WTC11 (cell line): ENCODE data around the gene KATNBL1. TPM values are rescaled to one million over a fixed set of nuclear protein-coding genes. Genes with fewer than 3 reads are reported as not detected.
A peak's percentile ranks its signal among the peaks of the same experiment; 100 is the strongest.

Experiments
- ATAC-seq: fragments of 200-7000 bp; cut with Tn5 transposase; 2 replicates; pipeline ENCODE4 v1.10.0; 2021; ENCODE audit warnings: mild to moderate bottlenecking, moderate library complexity
- CTCF ChIA-PET: fragments of 300-600 bp; sonication (Branson Sonifier 250); formaldehyde crosslinking; loops from one replicate; lab custom pipeline; 2021; ENCODE audit warnings: antibody characterized with exemption; lab: Charles Lee
- POLR2A ChIA-PET: fragments of 350-600 bp; sonication (Branson Sonifier 250); formaldehyde crosslinking; loops from one replicate; lab custom pipeline; 2021; ENCODE audit warnings: antibody characterized with exemption; lab: Charles Lee
- DNase-seq: peaks from one replicate; pipeline ENCODE4 v3.0.0; 2021; ENCODE audit warnings: low spot score
- H3K27ac Mint-ChIP-seq: 2 replicates; pipeline ENCODE4 v1.8.0; 2021; ENCODE audit warnings: mixed read lengths
- H3K27me3 Mint-ChIP-seq: 2 replicates; pipeline ENCODE4 v1.8.0; 2021; ENCODE audit warnings: low read depth, mild to moderate bottlenecking, moderate library complexity, mixed read lengths
- H3K36me3 Mint-ChIP-seq: 2 replicates; pipeline ENCODE4 v1.8.0; 2021; ENCODE audit warnings: mixed read lengths
- H3K4me1 Mint-ChIP-seq: 2 replicates; pipeline ENCODE4 v1.8.0; 2022; ENCODE audit warnings: mixed read lengths
- H3K4me3 Mint-ChIP-seq: 2 replicates; pipeline ENCODE4 v1.8.0; 2021; ENCODE audit warnings: mild to moderate bottlenecking, moderate library complexity, mixed read lengths
- H3K9me3 Mint-ChIP-seq: 2 replicates; pipeline ENCODE4 v1.8.0; 2021; ENCODE audit warnings: mixed read lengths
- CREB1 ChIP-seq: sonication (generic); formaldehyde crosslinking; IDR thresholded peaks from 2 replicates; pipeline ENCODE4 v1.8.0; 2023; ENCODE audit warnings: mild to moderate bottlenecking, missing genetic modification reagents
- CREM ChIP-seq: sonication (generic); formaldehyde crosslinking; IDR thresholded peaks from 2 replicates; pipeline ENCODE4 v1.8.1; 2022; ENCODE audit warnings: mild to moderate bottlenecking, missing genetic modification reagents, moderate library complexity
- EMX1 ChIP-seq: fragments of 250-450 bp; sonication (Bioruptor Pico); IDR thresholded peaks from 2 replicates; pipeline ENCODE4 v1.8.0; 2021; ENCODE audit warnings: mild to moderate bottlenecking
- FOXK1 ChIP-seq: sonication (generic); formaldehyde crosslinking; IDR thresholded peaks from 2 replicates; pipeline ENCODE4 v1.8.0; 2022; ENCODE audit warnings: mild to moderate bottlenecking, moderate library complexity, missing genetic modification reagents
- NFATC4 ChIP-seq: fragments of 250-450 bp; sonication (Bioruptor Pico); IDR thresholded peaks from 2 replicates; pipeline ENCODE4 v1.9.0; 2021; ENCODE audit warnings: mild to moderate bottlenecking
- NFYB ChIP-seq: sonication (generic); formaldehyde crosslinking; conservative IDR thresholded peaks from 2 replicates; pipeline ENCODE4 v1.8.0; 2022; ENCODE audit warnings: low read depth, missing genetic modification reagents
- SMAD3 ChIP-seq: sonication (generic); formaldehyde crosslinking; IDR thresholded peaks from 2 replicates; pipeline ENCODE4 v1.8.0; 2022; ENCODE audit warnings: missing genetic modification reagents, mild to moderate bottlenecking, borderline replicate concordance
- SMAD4 ChIP-seq: sonication (generic); formaldehyde crosslinking; IDR thresholded peaks from 2 replicates; pipeline ENCODE4 v1.8.0; 2022; ENCODE audit warnings: mild to moderate bottlenecking, missing genetic modification reagents
- ZNF532 ChIP-seq: fragments of 250-450 bp; sonication (Bioruptor Pico); IDR thresholded peaks from 2 replicates; pipeline ENCODE4 v1.9.0; 2021; ENCODE audit warnings: mild to moderate bottlenecking, borderline replicate concordance
- total RNA-seq: library from RNA; stranded (reverse); gene quantifications from 3 replicates; pipeline ENCODE4 v1.2.3, GENCODE V29; 2021
- TF ChIP-seq, protein P1 (sequence below): sonication (generic); formaldehyde crosslinking; IDR thresholded peaks from 2 replicates; pipeline ENCODE4 v1.8.1; 2022; ENCODE audit warnings: low read depth, mild to moderate bottlenecking, moderate library complexity, missing genetic modification reagents, borderline replicate concordance
- TF ChIP-seq, protein P2 (sequence below): fragments of 200-600 bp; IDR thresholded peaks from 2 replicates; pipeline ENCODE4 v1.8.0; 2022; ENCODE audit warnings: antibody characterized with exemption

KATNBL1 gene
- total RNA-seq, 1 experiment from 2014 or later, result 45.8 TPM

- no peaks in the 10 kb centered on the region for H3K27me3 Mint-ChIP-seq
- POLR2A ChIA-PET, result no interaction called here
- H3K27ac Mint-ChIP-seq, result no peak overlapping the region
- ATAC-seq (no peak), DNase-seq (no peak)
- no peaks in the 10 kb centered on the region for H3K36me3 Mint-ChIP-seq
- H3K4me3 Mint-ChIP-seq, result no peak overlapping the region
- no peaks in the 10 kb centered on the region for H3K9me3 Mint-ChIP-seq
- CTCF ChIA-PET, result no interaction called here
- TF ChIP-seq NFYB, result no peak
- TF ChIP-seq SMAD3 (CRISPR knock-in tag), result no peak
- no peak for TF ChIP-seq CREB1
- TF ChIP-seq ZNF532 (CRISPR knock-in tag), result no peak
- H3K4me1 Mint-ChIP-seq, result no peaks in the 10 kb centered on the region
These were observed 93.3 kb downstream of the KATNBL1 start for GRCh38 chr15:34116620-34117019.

GRCh38 chr15:34114739-34115138 is 95.2 kb downstream of the KATNBL1 start:
- CTCF ChIA-PET, result no interaction called here

GRCh38 chr15:34114215-34114614 is 95.7 kb downstream of the KATNBL1 start:
- no peaks in the 10 kb centered on the region for H3K36me3 Mint-ChIP-seq
- ATAC-seq (no peak), DNase-seq (no peak)
- H3K27me3 Mint-ChIP-seq, result no peaks in the 10 kb centered on the region
- H3K27ac Mint-ChIP-seq, result no peak overlapping the region
- no peak for TF ChIP-seq FOXK1 (CRISPR knock-in tag)
- no peak for TF ChIP-seq CREM (CRISPR knock-in tag)
- TF ChIP-seq, all 79 proteins: peak for 0
- ChIA-PET CTCF (interaction anchor here (1.2 kb wide), 1 partner anchor 95 kb away, joined by 7 read pairs; the partner anchor contains the start of gene KATNBL1), POLR2A (no interaction called here)
- H3K9me3 Mint-ChIP-seq, result no peaks in the 10 kb centered on the region
- no peak overlapping the region for H3K4me3 Mint-ChIP-seq
- H3K4me1 Mint-ChIP-seq, result peaks cover 6% of the 10 kb centered on the region

More at GRCh38 chr15:34114739-34115138, 95.2 kb downstream of the KATNBL1 start:
- TF ChIP-seq EMX1 (no peak), CREM (CRISPR knock-in tag) (no peak)
- H3K4me3 Mint-ChIP-seq, result no peak overlapping the region
- no peak for DNase-seq
- no peaks in the 10 kb centered on the region for H3K36me3 Mint-ChIP-seq
- no peaks in the 10 kb centered on the region for H3K9me3 Mint-ChIP-seq
- no peaks in the 10 kb centered on the region for H3K27me3 Mint-ChIP-seq
- POLR2A ChIA-PET, result no interaction called here
- ATAC-seq, result no peak
- H3K4me1 Mint-ChIP-seq, result peaks cover 5% of the 10 kb centered on the region
- no peak overlapping the region for H3K27ac Mint-ChIP-seq

DNA sequence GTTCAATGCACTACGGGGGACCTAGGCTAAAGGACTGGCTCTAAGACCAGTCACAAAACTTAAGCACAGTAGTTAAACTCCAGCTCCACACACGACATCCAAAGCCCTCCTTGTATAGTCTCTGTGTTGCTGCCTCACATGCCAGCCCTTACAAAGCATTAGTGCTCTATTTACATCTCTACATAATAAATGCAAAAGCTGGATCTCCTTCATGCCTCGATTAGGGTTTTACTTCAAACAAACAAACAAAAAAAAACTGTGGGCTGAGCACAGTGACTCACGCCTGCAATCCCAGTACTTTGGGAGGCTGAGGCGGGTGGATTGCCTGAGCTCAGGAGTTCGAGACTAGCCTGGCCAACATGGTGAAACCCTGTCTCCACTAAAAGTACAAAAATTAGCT is 98.4 kb downstream of the KATNBL1 start:
- ATAC-seq (no peak), DNase-seq (no peak)
- no peak for TF ChIP-seq FOXK1 (CRISPR knock-in tag)
- TF ChIP-seq, protein P1, sequence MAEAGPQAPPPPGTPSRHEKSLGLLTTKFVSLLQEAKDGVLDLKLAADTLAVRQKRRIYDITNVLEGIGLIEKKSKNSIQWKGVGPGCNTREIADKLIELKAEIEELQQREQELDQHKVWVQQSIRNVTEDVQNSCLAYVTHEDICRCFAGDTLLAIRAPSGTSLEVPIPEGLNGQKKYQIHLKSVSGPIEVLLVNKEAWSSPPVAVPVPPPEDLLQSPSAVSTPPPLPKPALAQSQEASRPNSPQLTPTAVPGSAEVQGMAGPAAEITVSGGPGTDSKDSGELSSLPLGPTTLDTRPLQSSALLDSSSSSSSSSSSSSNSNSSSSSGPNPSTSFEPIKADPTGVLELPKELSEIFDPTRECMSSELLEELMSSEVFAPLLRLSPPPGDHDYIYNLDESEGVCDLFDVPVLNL (CRISPR knock-in tag), result no peak
- CTCF ChIA-PET, result interaction anchor here (0.7 to 5.6 kb wide), 4 partner anchors 21 to 476 kb away, joined by 3 to 70 read pairs (median 6); partner anchors contain the start of gene KATNBL1
- peaks cover 6% of the 10 kb centered on the region for H3K4me1 Mint-ChIP-seq
- no peaks in the 10 kb centered on the region for H3K36me3 Mint-ChIP-seq
- POLR2A ChIA-PET, result no interaction called here
- no peaks in the 10 kb centered on the region for H3K27me3 Mint-ChIP-seq
- H3K27ac Mint-ChIP-seq, result no peak overlapping the region
- H3K4me3 Mint-ChIP-seq, result no peak overlapping the region
- no peaks in the 10 kb centered on the region for H3K9me3 Mint-ChIP-seq

- Mint-ChIP-seq H3K27ac (no peak overlapping the region), H3K9me3 (no peaks in the 10 kb centered on the region), H3K27me3 (no peaks in the 10 kb centered on the region), H3K4me1 (peaks cover 6% of the 10 kb centered on the region), H3K36me3 (no peaks in the 10 kb centered on the region), H3K4me3 (no peak overlapping the region)
- ChIA-PET POLR2A (interaction anchor here (1.2 kb wide), 2 partner anchors 8 to 100 kb away, joined by 3 to 5 read pairs; partner anchors contain the start of genes EMC7, KATNBL1 and PGBD4), CTCF (interaction anchor here (0.6 to 5.6 kb wide), 53 partner anchors 8 to 485 kb away, joined by 3 to 70 read pairs (median 4); partner anchors contain the start of genes EMC7, GOLGA8B, KATNBL1 and LPCAT4)
- TF ChIP-seq SMAD4 (CRISPR knock-in tag) (no peak), NFATC4 (CRISPR knock-in tag) (no peak)
- TF ChIP-seq, protein P2, sequence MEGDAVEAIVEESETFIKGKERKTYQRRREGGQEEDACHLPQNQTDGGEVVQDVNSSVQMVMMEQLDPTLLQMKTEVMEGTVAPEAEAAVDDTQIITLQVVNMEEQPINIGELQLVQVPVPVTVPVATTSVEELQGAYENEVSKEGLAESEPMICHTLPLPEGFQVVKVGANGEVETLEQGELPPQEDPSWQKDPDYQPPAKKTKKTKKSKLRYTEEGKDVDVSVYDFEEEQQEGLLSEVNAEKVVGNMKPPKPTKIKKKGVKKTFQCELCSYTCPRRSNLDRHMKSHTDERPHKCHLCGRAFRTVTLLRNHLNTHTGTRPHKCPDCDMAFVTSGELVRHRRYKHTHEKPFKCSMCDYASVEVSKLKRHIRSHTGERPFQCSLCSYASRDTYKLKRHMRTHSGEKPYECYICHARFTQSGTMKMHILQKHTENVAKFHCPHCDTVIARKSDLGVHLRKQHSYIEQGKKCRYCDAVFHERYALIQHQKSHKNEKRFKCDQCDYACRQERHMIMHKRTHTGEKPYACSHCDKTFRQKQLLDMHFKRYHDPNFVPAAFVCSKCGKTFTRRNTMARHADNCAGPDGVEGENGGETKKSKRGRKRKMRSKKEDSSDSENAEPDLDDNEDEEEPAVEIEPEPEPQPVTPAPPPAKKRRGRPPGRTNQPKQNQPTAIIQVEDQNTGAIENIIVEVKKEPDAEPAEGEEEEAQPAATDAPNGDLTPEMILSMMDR, result peak; percentile 49; the same call in 1 of the 2 replicates
- DNase-seq (no peak), ATAC-seq (peak; percentile 73)
These were observed 99.9 kb downstream of the KATNBL1 start for GRCh38 chr15:34109797-34110663.
